Measurements from ENCODE around the gene PIEZO1.

Gene PIEZO1

DNA sequence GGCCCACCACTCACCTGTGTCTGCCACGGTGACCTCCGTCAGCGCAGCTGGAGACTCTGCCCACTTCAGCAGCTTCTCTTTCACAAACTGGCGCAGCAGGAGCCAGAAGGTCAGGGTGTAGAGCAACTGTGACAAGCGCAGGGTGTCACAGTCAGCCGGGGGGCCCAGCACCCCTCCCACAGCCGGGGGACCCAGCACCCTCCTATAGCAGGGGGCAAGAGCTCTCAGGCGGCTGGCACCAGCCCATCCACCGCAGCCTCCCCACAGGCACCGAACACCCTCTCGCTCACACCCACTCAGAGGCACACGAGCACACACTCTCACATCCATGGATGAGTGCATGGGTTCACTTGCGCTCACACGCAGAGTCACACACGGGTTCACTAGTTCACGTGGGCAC lies 49.9 kb downstream of the PIEZO1 start:
- H3K36me3 ChIP-seq (ENCODE audit: control insufficient read depth in 1 of 2, insufficient read depth in 2 of 2, low read length in 2 of 2), result peaks cover 6 to 52% of the 10 kb centered on the region in 2 donors
- H3K9me3 ChIP-seq (ENCODE audit: control insufficient read depth in 1 of 2, low read length in 2 of 2), result no peaks in the 10 kb centered on the region
- no peak overlapping the region for H3K27ac ChIP-seq (ENCODE audit: low read depth, low read length)
- peaks cover 0 to 3% of the 10 kb centered on the region in 2 donors for H3K4me1 ChIP-seq (ENCODE audit: control insufficient read depth in 1 of 2, insufficient read depth in 2 of 2, low read length in 2 of 2)
- H3K4me3 ChIP-seq (ENCODE audit: low read depth in 1 of 2, low read length in 2 of 2), result no peak overlapping the region
- H3K27me3 ChIP-seq (ENCODE audit: control insufficient read depth in 1 of 2, insufficient read depth in 2 of 2, low read length in 2 of 2), result no peaks in the 10 kb centered on the region
- H3K9ac ChIP-seq (ENCODE audit: low read depth in 1 of 2, low read length in 2 of 2), result no peak overlapping the region

DNA sequence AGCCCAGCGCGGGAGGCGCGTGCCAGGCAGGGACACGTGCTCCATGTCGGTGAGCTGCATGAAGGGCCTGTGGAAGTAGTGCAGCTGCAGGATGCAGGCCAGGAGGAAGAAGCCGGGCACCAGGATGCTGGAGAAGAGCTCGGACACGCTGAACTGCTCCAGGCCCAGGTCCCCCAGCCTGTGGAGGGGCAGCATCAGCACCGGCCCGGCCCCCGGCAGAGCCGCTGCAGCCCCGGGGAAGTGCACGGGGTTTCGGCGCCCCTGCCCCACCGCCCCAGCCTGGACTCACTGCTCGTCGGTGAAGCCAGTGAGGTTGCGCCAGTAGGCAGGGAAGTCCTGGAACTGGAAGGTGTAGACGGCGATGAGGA lies 50.7 kb downstream of the PIEZO1 start:
- peaks cover 6 to 52% of the 10 kb centered on the region in 2 donors for H3K36me3 ChIP-seq (ENCODE audit: control insufficient read depth in 1 of 2, insufficient read depth in 2 of 2, low read length in 2 of 2)

DNA sequence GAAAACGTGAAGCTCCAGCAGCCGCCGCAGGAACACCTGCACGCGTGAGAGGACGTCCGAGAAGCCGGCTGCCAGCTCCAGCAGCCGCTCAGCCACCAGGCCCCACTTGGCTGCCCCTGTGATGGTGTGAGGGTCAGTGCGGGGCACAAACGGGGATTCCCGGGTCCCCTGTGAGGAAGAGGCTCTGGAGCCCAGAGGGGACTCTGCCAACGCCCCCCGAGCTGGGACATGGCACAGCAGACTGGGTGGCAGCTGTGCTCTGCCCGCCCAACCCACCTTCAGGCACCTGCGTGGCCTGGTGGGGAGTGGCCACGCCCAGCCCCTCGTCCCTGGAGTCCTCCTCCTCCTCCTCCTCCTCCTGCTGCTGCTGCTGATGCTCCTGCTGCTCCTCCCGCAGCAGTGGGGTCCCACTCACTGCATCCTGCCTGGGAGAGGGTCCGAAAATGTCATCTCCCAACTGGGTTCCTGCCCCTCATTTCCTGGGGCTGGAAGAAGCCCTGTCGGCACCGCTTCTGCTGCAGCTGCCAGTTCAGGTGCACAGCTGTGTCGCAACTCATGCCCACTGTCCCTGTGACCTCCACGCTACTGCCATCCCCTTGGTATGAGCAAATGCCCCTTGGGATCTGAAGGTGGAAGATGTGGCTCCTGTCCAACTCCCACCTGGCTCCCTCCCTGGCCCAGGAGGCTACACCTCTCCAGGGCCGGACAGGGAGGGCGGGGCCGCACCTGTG lies 51.2 kb downstream of the PIEZO1 start:
- Histone ChIP-seq H3K9ac (ENCODE audit: low read depth in 1 of 2, low read length in 2 of 2) (no peak overlapping the region), H3K27ac (ENCODE audit: low read depth, low read length) (no peak overlapping the region), H3K4me1 (ENCODE audit: control insufficient read depth in 1 of 2, insufficient read depth in 2 of 2, low read length in 2 of 2) (peaks cover 0 to 3% of the 10 kb centered on the region in 2 donors), H3K36me3 (ENCODE audit: control insufficient read depth in 1 of 2, insufficient read depth in 2 of 2, low read length in 2 of 2) (peaks cover 6 to 52% of the 10 kb centered on the region in 2 donors), H3K27me3 (ENCODE audit: control insufficient read depth in 1 of 2, insufficient read depth in 2 of 2, low read length in 2 of 2) (no peaks in the 10 kb centered on the region), H3K4me3 (ENCODE audit: low read depth in 1 of 2, low read length in 2 of 2) (no peak overlapping the region), H3K9me3 (ENCODE audit: control insufficient read depth in 1 of 2, low read length in 2 of 2) (no peaks in the 10 kb centered on the region)

More for the DNA sequence above, 50.7 kb downstream of the PIEZO1 start:
- Histone ChIP-seq H3K27ac (ENCODE audit: low read depth, low read length) (no peak overlapping the region), H3K9ac (ENCODE audit: low read depth in 1 of 2, low read length in 2 of 2) (no peak overlapping the region), H3K27me3 (ENCODE audit: control insufficient read depth in 1 of 2, insufficient read depth in 2 of 2, low read length in 2 of 2) (no peaks in the 10 kb centered on the region), H3K9me3 (ENCODE audit: control insufficient read depth in 1 of 2, low read length in 2 of 2) (no peaks in the 10 kb centered on the region), H3K4me3 (ENCODE audit: low read depth in 1 of 2, low read length in 2 of 2) (no peak overlapping the region), H3K4me1 (ENCODE audit: control insufficient read depth in 1 of 2, insufficient read depth in 2 of 2, low read length in 2 of 2) (peaks cover 0 to 3% of the 10 kb centered on the region in 2 donors)

DNA sequence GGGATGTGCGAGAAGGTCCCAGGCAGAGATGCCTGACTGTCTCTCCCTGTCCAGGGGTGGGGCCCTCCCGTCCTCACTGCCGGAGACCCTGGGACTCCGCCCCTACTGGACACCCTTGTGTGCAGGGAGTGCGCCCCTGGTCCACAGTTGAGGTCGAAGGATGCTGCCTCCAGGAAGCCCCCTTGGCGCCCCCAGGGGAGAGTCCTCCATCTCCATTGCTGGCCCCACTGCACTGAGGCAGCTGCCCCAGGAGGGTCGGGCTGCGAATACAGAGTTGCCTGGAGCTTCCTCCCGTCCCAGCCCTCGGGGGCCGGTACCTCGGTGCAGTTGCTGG lies 52.1 kb downstream of the PIEZO1 start:
- Histone ChIP-seq H3K36me3 (ENCODE audit: control insufficient read depth in 1 of 2, insufficient read depth in 2 of 2, low read length in 2 of 2) (peaks cover 6 to 49% of the 10 kb centered on the region in 2 donors), H3K27me3 (ENCODE audit: control insufficient read depth in 1 of 2, insufficient read depth in 2 of 2, low read length in 2 of 2) (no peaks in the 10 kb centered on the region), H3K4me3 (ENCODE audit: low read depth in 1 of 2, low read length in 2 of 2) (no peak overlapping the region), H3K9me3 (ENCODE audit: control insufficient read depth in 1 of 2, low read length in 2 of 2) (no peaks in the 10 kb centered on the region), H3K9ac (ENCODE audit: low read depth in 1 of 2, low read length in 2 of 2) (no peak overlapping the region), H3K4me1 (ENCODE audit: control insufficient read depth in 1 of 2, insufficient read depth in 2 of 2, low read length in 2 of 2) (peaks cover 0 to 3% of the 10 kb centered on the region in 2 donors), H3K27ac (ENCODE audit: low read depth, low read length) (no peak overlapping the region)

DNA sequence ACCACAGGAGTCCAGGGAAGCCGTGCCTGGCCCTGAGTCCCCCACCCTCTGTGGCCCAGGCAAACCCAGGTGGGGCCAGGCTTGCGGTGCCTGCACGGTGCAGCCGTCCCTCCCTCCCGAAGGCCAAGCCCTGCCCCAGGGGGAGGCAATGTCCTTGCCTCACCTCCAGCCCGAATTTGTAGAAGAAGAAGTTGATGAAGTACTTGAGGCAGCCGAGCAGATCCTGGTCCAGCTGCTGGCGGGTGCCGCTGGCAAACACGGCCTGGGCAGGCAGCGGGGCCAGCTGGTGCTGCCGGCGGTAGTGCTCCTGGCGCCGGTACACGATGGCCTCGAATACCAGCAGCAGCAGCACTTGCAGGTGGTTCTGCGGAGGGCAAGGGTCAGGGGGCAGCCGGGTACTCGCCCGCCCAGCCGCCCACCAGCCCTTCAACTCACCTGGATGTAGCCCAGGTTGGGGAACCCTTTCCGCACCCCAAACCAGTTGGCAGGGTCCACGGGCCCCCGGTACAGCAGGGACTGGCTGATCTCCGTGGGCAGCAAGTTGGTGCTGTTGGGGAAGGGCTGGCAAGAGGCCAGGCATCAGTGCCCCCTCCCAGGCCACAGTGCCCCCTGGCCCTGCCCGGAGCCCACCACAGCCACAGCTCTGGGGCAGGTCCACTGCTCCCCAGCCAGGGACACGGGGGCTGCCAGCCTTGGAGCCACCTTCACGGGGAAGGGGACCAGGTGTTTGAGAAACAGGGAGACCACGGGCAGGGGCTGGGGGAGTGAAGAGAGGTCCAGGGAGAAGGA lies 52.7 kb downstream of the PIEZO1 start:
- H3K27me3 ChIP-seq (ENCODE audit: control insufficient read depth in 1 of 2, insufficient read depth in 2 of 2, low read length in 2 of 2), result no peaks in the 10 kb centered on the region
- no peak overlapping the region for H3K27ac ChIP-seq (ENCODE audit: low read depth, low read length)
- H3K4me1 ChIP-seq (ENCODE audit: control insufficient read depth in 1 of 2, insufficient read depth in 2 of 2, low read length in 2 of 2), result no peaks in the 10 kb centered on the region
- H3K9ac ChIP-seq (ENCODE audit: low read depth in 1 of 2, low read length in 2 of 2), result no peak overlapping the region
- peaks cover 6 to 52% of the 10 kb centered on the region in 2 donors for H3K36me3 ChIP-seq (ENCODE audit: control insufficient read depth in 1 of 2, insufficient read depth in 2 of 2, low read length in 2 of 2)
- no peak overlapping the region for H3K4me3 ChIP-seq (ENCODE audit: low read depth in 1 of 2, low read length in 2 of 2)
- H3K9me3 ChIP-seq (ENCODE audit: control insufficient read depth in 1 of 2, low read length in 2 of 2), result no peaks in the 10 kb centered on the region

DNA sequence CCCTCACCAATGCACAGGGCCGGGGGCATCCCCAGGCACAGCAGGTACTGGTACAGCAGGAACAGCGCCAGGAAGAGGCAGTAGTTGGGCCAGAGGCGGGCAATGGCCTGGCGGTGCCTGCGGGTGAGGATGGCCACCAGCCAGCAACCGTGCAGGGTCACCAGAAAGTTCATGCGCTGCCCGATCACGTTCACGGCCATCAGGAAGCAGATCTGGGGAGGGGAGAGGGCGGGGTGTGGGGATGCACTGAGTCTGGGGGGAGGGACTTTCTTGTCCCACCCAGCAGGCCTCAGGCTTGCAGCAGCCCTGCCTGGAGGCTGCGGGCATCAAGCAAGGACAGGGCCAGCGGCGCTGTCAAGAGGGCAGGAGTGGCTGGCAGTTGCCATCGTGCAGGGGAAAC lies 53.3 kb downstream of the PIEZO1 start:
- Histone ChIP-seq H3K4me1 (ENCODE audit: control insufficient read depth in 1 of 2, insufficient read depth in 2 of 2, low read length in 2 of 2) (no peaks in the 10 kb centered on the region), H3K9ac (ENCODE audit: low read depth in 1 of 2, low read length in 2 of 2) (no peak overlapping the region), H3K27ac (ENCODE audit: low read depth, low read length) (no peak overlapping the region), H3K4me3 (ENCODE audit: low read depth in 1 of 2, low read length in 2 of 2) (no peak overlapping the region), H3K9me3 (ENCODE audit: control insufficient read depth in 1 of 2, low read length in 2 of 2) (no peaks in the 10 kb centered on the region), H3K36me3 (ENCODE audit: control insufficient read depth in 1 of 2, insufficient read depth in 2 of 2, low read length in 2 of 2) (peaks cover 12 to 58% of the 10 kb centered on the region in 2 donors), H3K27me3 (ENCODE audit: control insufficient read depth in 1 of 2, insufficient read depth in 2 of 2, low read length in 2 of 2) (no peaks in the 10 kb centered on the region)

DNA sequence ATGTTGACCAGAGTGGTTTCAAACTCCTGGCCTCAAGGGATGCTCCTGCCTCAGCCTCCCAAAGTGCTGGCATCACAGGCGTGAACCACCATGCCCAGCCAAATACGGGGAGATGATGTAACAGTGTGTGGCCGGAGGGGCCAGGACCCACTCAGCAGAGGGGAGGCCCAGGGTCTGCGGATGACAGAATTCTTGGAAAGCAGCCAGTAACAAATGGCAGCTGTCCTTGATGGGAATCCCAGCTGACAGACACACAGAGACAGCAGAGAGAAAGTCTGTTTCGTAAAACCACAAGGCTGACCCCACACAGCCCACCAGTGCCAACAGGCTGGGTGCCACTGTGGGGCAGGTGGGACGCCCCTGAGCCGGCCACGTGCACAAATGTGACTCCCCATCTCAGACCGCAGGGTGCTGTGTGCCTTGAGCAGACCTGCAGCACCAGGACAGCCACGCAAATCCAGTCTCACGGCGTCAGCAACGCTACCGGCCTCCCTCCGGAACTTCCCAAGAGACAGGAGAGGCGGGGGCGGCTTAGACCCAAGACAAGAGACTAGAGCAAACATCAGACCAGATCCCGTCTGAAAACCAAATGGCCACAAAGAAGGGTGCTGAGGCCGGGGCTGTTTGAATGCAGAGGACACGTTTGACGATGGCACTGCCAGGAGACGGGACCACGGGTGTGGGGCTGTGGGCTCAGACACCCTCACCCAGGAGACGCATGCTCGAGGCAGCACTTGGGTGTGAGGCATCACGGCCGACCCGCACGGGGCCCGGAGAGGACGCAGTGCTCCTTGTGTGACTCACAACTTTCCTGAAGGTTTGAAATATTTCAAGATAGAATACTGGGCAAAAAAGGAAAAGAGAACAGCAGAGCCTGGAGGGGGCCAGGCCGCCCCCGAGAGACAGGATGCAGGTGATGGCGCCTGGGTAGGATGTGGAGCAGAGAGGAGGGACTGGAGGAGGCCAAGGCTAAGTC lies 54.1 kb downstream of the PIEZO1 start:
- Histone ChIP-seq H3K27me3 (ENCODE audit: control insufficient read depth in 1 of 2, insufficient read depth in 2 of 2, low read length in 2 of 2) (no peaks in the 10 kb centered on the region), H3K4me3 (ENCODE audit: low read depth in 1 of 2, low read length in 2 of 2) (no peak overlapping the region), H3K27ac (ENCODE audit: low read depth, low read length) (no peak overlapping the region), H3K4me1 (ENCODE audit: control insufficient read depth in 1 of 2, insufficient read depth in 2 of 2, low read length in 2 of 2) (no peaks in the 10 kb centered on the region), H3K9me3 (ENCODE audit: control insufficient read depth in 1 of 2, low read length in 2 of 2) (no peaks in the 10 kb centered on the region), H3K9ac (ENCODE audit: low read depth in 1 of 2, low read length in 2 of 2) (no peak overlapping the region), H3K36me3 (ENCODE audit: control insufficient read depth in 1 of 2, insufficient read depth in 2 of 2, low read length in 2 of 2) (peaks cover 14 to 62% of the 10 kb centered on the region in 2 donors)

DNA sequence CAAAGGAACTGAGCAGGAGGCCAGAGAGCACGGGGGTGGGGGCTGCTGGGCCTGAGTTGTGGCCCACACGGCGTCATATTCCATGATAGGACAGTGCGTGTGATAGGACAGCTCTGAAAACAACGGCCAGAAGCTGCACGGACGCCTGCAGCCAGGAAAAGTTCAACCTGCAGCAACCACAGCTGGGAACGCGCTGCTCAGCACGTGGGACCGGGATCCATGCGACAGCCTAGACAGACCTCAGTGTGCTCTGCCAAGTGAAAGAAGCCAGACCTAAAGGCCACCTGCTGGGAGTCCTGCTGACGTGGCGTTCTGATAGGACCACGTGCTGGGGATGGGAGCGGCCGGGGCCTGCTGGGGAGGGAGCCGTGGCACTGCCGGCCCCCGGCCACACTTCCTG lies 57.1 kb downstream of the PIEZO1 start:
- peaks cover 15 to 61% of the 10 kb centered on the region in 2 donors for H3K36me3 ChIP-seq (ENCODE audit: control insufficient read depth in 1 of 2, insufficient read depth in 2 of 2, low read length in 2 of 2)
- no peaks in the 10 kb centered on the region for H3K9me3 ChIP-seq (ENCODE audit: control insufficient read depth in 1 of 2, low read length in 2 of 2)
- no peaks in the 10 kb centered on the region for H3K4me1 ChIP-seq (ENCODE audit: control insufficient read depth in 1 of 2, insufficient read depth in 2 of 2, low read length in 2 of 2)
- no peak overlapping the region for H3K9ac ChIP-seq (ENCODE audit: low read depth in 1 of 2, low read length in 2 of 2)
- H3K27ac ChIP-seq (ENCODE audit: low read depth, low read length), result no peak overlapping the region
- no peak overlapping the region for H3K4me3 ChIP-seq (ENCODE audit: low read depth in 1 of 2, low read length in 2 of 2)
- H3K27me3 ChIP-seq (ENCODE audit: control insufficient read depth in 1 of 2, insufficient read depth in 2 of 2, low read length in 2 of 2), result no peaks in the 10 kb centered on the region

DNA sequence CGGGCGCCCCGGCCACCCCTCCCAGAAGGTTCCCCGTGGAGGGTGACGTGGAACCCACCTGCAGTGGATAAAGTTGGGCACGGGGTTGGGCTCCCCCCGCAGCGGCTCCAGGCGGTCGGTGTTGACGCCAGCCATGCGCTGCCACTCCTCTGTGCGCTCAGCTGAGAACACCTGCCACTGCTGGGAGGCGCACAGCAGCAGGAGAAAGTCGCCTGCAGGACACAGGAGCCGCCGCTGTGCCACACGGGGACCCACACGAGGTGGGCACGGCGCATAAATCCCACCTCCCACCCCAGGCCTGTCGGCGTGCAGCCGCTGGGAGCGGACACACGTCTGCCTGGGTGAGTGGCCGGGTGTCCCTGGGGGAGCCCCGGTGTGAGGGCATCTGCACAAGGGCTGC lies 58.0 kb downstream of the PIEZO1 start:
- Histone ChIP-seq H3K9me3 (ENCODE audit: control insufficient read depth in 1 of 2, low read length in 2 of 2) (no peaks in the 10 kb centered on the region), H3K36me3 (ENCODE audit: control insufficient read depth in 1 of 2, insufficient read depth in 2 of 2, low read length in 2 of 2) (peaks cover 16 to 62% of the 10 kb centered on the region in 2 donors), H3K9ac (ENCODE audit: low read depth in 1 of 2, low read length in 2 of 2) (no peak overlapping the region), H3K27me3 (ENCODE audit: control insufficient read depth in 1 of 2, insufficient read depth in 2 of 2, low read length in 2 of 2) (no peaks in the 10 kb centered on the region), H3K27ac (ENCODE audit: low read depth, low read length) (no peak overlapping the region), H3K4me3 (ENCODE audit: low read depth in 1 of 2, low read length in 2 of 2) (no peak overlapping the region), H3K4me1 (ENCODE audit: control insufficient read depth in 1 of 2, insufficient read depth in 2 of 2, low read length in 2 of 2) (no peaks in the 10 kb centered on the region)

DNA sequence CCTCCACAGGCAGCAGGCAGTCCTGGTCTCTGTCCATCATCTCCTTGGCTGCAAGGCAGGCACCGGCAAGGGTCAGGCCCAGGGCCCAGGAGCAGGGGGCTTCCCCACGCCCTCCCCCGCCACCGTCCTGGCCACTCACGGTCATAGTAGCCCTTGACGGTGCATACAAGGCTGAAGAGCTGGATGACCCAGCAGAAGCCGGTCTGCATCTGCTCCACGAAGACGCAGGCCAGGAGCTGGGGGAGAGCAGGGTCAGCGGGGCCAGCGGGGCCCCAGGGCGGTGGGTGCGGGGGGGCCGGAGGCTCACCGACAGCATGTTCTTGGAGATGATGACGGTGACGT lies 58.6 kb downstream of the PIEZO1 start:
- no peaks in the 10 kb centered on the region for H3K4me1 ChIP-seq (ENCODE audit: control insufficient read depth in 1 of 2, insufficient read depth in 2 of 2, low read length in 2 of 2)
- H3K36me3 ChIP-seq (ENCODE audit: control insufficient read depth in 1 of 2, insufficient read depth in 2 of 2, low read length in 2 of 2), result peaks cover 22 to 65% of the 10 kb centered on the region in 2 donors
- no peaks in the 10 kb centered on the region for H3K27me3 ChIP-seq (ENCODE audit: control insufficient read depth in 1 of 2, insufficient read depth in 2 of 2, low read length in 2 of 2)
- no peak overlapping the region for H3K4me3 ChIP-seq (ENCODE audit: low read depth in 1 of 2, low read length in 2 of 2)
- H3K9me3 ChIP-seq (ENCODE audit: control insufficient read depth in 1 of 2, low read length in 2 of 2), result no peaks in the 10 kb centered on the region
- no peak overlapping the region for H3K27ac ChIP-seq (ENCODE audit: low read depth, low read length)
- no peak overlapping the region for H3K9ac ChIP-seq (ENCODE audit: low read depth in 1 of 2, low read length in 2 of 2)
